Adrenal gland (tissue), 12 donors: ENCODE measurements around the gene SUN2. TPM values are rescaled to one million over a fixed set of nuclear protein-coding genes. Genes with fewer than 3 reads are reported as not detected.

Experiments used
- DNase-seq, 7 donors: peaks; one replicate each; pipeline ENCODE4 v3.0.0-alpha.2; 2019 to 2020
- H3K27ac ChIP-seq, 5 donors: fragments of 200-600 bp; sonication (generic) in 4 of 5; 1 replicate in 3 of 5; 2 replicates in 2 of 5; pipeline versions ENCODE4 v1.5.1 to v1.8.0; 2016 to 2020; ENCODE audit warnings: mild to moderate bottlenecking in 1 of 5
- H3K27me3 ChIP-seq: fragments of 200-600 bp; 2 replicates; pipeline ENCODE4 v1.8.0; 2021
- H3K36me3 ChIP-seq, 2 donors: fragments of 200-600 bp; replicated peaks in 1 of 2; 1 replicate in 1 of 2; 2 replicates in 1 of 2; pipeline versions ENCODE4 v1.5.1 to v1.8.0; 2018 to 2022
- H3K4me1 ChIP-seq, 2 donors: fragments of 200-600 bp; replicated peaks in 1 of 2; 1 replicate in 1 of 2; 2 replicates in 1 of 2; pipeline versions ENCODE4 v1.5.1 to v1.8.0; 2018 to 2021
- H3K4me3 ChIP-seq, 4 donors: fragments of 200-600 bp; sonication (generic) in 3 of 4; one replicate each; pipeline ENCODE4 v1.5.1; 2016 to 2018
- H3K9me3 ChIP-seq, 3 donors: fragments of 200-600 bp; sonication (generic) in 1 of 3; replicated peaks in 1 of 3; 1 replicate in 2 of 3; 2 replicates in 1 of 3; pipeline versions ENCODE4 v1.5.1 to v1.8.0; 2016 to 2021
- POLR2A ChIP-seq, 2 donors: fragments of 450-650 bp; IDR thresholded peaks; one replicate each; pipeline ENCODE4 v1.6.1; 2017; ENCODE audit warnings: antibody characterized with exemption in 2 of 2, mild to moderate bottlenecking in 2 of 2, moderate library complexity in 1 of 2
- WGBS, 4 donors: extraction: QIAGEN DNeasy Blood & Tissue Kit in 2 of 4; methylation state at CpG; one replicate each; pipeline versions ENCODE4 v1.1.5 to v1.1.7; 2013 to 2017; 5-methylcytosine and 5-hydroxymethylcytosine counted together
- intact Hi-C, 2 donors: fragments of 100-400 bp; cut with DNase I; formaldehyde crosslinking; loops; one replicate each; pipeline versions ENCODE4 v1.14.1 to v1.15.0; 2022 to 2023
- polyA plus RNA-seq, 3 donors: library from polyadenylated mRNA; stranded (reverse); fragments of 200-250 nt in 2 of 3; fragments of 350-450 nt in 1 of 3; fragmentation: Illumina TruSeq in 1 of 3; extraction: RNeasy Lipid Tissue Mini Kit (QIAGEN cat#74804) in 1 of 3; gene quantifications; one replicate each; pipeline ENCODE4 v1.2.3, GENCODE V29; 2013 to 2014
- total RNA-seq, 9 donors: library from RNA; depleted of rRNA in 4 of 9; stranded (reverse); fragments of >200 nt in 4 of 9; fragments of 120-200 nt in 1 of 9; fragmentation: NEBNext Ultra II Directional in 1 of 9; extraction: Animal tissue kit (Norgen Biotek cat#: 25700) in 1 of 9; gene quantifications; one replicate each; pipeline versions ENCODE4 v1.1.0 to v1.2.4, GENCODE V29; 2013 to 2023
- TF ChIP-seq, protein P1 (sequence below), 6 experiments: fragments of 450-650 bp in 4 of 6; fragments of 200-600 bp in 2 of 6; sonication (generic) in 1 of 6; IDR thresholded peaks; 1 replicate in 5 of 6; 2 replicates in 1 of 6; pipeline versions ENCODE4 v1.5.1 to v1.8.0; 2016 to 2021; ENCODE audit warnings: antibody characterized with exemption in 6 of 6, mild to moderate bottlenecking in 2 of 6, moderate library complexity in 1 of 6
- donor health status: healthy with polysubstance abuse.
- donor health status: Bipolar disorder and iron deficiency.
- donor health status: DM: yes; HTN: yes; CAD: no.
- donor health status: DM: no; HTN: no; CAD: no.
- donor health status: DM: no; HTN: no; CAD: no.
- donor health status: DM: yes; HTN: yes; CAD: no.

SUN2 gene
- total and polyA plus RNA-seq, 12 donors = 13.0 to 196 (median 86.9) TPM

DNA sequence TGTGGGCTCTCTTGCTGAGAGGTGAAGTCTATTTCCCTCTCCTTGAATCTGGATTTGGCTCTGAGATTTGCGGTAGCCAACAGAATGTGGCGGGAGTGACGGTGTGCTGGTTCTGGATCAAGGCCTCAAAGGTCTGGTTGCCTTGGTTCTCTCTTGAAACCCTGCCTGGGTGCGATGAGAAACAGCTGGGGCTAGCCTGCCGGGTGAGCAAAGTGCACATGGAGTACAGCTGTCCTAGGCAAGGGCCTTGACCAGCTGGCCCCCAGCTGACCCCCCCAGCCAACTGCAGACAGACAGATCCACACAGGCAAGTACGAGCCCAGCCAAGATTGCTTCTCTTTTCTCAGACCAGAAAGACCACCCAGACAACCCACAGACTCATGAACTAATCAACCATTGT is 10.8 kb downstream of the SUN2 start:
- intact Hi-C loops = no loop called here
- WGBS, 4 donors = 43 to 53% (median 51%) methylated on average over 4 to 6 of the region's 6 CpGs
- peak in 3 of 7 donors; percentile 53 to 71 (median 62) for DNase-seq
- H3K27me3 ChIP-seq = no peaks in the 10 kb centered on the region
- H3K4me1 ChIP-seq = no peaks in the 10 kb centered on the region
- H3K4me3 ChIP-seq = no peak overlapping the region
- H3K36me3 ChIP-seq = peaks cover 0 to 100% of the 10 kb centered on the region in 2 donors
- H3K9me3 ChIP-seq = no peaks in the 10 kb centered on the region
- TF ChIP-seq, protein P1, sequence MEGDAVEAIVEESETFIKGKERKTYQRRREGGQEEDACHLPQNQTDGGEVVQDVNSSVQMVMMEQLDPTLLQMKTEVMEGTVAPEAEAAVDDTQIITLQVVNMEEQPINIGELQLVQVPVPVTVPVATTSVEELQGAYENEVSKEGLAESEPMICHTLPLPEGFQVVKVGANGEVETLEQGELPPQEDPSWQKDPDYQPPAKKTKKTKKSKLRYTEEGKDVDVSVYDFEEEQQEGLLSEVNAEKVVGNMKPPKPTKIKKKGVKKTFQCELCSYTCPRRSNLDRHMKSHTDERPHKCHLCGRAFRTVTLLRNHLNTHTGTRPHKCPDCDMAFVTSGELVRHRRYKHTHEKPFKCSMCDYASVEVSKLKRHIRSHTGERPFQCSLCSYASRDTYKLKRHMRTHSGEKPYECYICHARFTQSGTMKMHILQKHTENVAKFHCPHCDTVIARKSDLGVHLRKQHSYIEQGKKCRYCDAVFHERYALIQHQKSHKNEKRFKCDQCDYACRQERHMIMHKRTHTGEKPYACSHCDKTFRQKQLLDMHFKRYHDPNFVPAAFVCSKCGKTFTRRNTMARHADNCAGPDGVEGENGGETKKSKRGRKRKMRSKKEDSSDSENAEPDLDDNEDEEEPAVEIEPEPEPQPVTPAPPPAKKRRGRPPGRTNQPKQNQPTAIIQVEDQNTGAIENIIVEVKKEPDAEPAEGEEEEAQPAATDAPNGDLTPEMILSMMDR (IDR thresholded peaks at IDR 0.05) = no peak
- TF ChIP-seq POLR2A (IDR thresholded peaks at IDR 0.05) = no peak
- peak overlapping the region in 1 of 5 donors; percentile 40 for H3K27ac ChIP-seq

DNA sequence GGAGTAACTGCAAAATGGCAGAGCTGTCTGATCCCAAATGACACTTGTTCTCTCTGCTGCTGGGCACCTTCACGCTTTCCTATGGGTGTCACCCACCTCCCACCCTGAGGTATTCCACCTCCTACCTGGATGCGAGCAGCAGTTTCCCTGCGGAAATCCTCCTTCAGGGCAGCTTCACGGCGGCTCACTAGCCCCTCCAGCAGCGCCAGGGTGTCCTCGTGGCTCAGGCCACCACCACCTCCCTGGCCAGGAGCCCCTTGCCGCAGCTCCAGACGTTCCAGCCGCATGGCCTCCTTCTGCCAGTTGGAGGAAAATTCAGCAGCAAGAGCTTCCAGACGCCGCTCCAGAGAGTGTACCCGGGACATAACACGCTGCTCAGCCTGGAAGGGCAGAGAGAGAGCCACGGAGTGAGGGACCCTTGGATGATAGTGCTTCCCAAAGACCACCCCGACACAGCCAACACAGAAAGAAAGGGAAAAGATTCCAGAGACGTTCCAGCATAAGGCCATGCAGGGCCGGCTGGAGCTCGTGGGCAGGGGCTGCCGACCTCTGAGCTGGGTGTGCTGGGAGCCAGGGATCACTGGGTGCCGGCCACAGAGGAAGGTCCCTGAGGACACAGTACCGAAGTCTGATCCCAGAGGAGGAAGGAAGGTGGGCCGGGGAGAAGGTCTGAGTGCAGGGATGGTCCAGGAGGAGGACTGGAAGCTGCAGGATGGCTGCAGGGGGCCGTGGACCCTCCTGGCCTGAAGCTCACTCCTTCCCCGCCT is 13.4 kb downstream of the SUN2 start:
- Histone ChIP-seq H3K27me3 (no peaks in the 10 kb centered on the region), H3K4me3 (no peak overlapping the region), H3K27ac (no peak overlapping the region), H3K9me3 (no peaks in the 10 kb centered on the region), H3K4me1 (no peaks in the 10 kb centered on the region), H3K36me3 (peaks cover 0 to 100% of the 10 kb centered on the region in 2 donors)
- 92 to 95% (median 92%) methylated on average over 20 to 25 of the region's 25 CpGs for WGBS, 4 donors
- TF ChIP-seq, protein P1 (IDR thresholded peaks at IDR 0.05) = no peak
- DNase-seq = no peak
- intact Hi-C loops = no loop called here

DNA sequence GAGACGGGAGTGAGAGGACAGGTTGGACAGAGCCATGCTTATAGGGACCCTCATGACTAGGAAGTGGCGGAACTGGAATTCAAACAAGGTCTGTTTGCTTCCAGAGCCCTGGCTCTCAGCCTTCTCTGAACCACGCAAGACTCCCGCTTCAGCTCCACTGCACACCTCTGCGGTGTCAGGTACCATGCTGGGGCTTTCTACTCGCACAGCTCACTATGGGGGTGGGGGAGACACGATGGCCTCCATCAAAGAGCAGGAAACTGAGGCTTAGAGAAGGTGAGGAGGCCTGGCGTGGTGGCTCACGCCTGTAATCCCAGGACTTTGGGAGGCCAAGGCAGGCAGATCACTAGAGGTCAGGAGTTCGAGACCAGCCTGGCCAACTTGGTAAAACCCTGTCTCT is 14.2 kb downstream of the SUN2 start:
- DNase-seq = no peak
- Histone ChIP-seq H3K9me3 (no peaks in the 10 kb centered on the region), H3K4me1 (no peaks in the 10 kb centered on the region), H3K27me3 (no peaks in the 10 kb centered on the region), H3K27ac (no peak overlapping the region), H3K4me3 (no peak overlapping the region), H3K36me3 (peaks cover 0 to 100% of the 10 kb centered on the region in 2 donors)
- intact Hi-C loops = no loop called here
- TF ChIP-seq POLR2A (IDR thresholded peaks at IDR 0.05) = no peak
- TF ChIP-seq, protein P1 (IDR thresholded peaks at IDR 0.05) = no peak
- 92 to 97% (median 95%) methylated on average over 8 to 10 of the region's 10 CpGs for WGBS, 4 donors

DNA sequence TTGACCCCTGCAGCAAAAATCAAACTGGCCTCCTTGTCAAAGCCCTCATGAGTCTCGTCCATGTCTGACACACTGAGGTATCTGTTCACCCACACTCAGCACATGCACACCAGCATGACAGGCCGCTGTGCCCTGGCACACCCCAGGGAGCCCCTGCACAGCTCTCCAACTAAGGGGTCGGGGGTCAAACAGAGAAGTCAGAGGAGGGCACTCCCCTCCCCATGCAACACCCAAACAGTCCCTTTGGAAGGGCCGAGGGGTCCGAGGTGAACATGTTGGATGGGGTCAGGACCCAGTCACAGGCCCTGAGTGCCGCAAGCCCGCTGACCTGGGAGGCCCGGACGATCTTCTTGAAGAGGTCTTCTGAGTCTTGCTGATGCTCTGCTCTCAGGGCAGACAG is 14.6 kb downstream of the SUN2 start:
- H3K36me3 ChIP-seq = peaks cover 0 to 100% of the 10 kb centered on the region in 2 donors

More for the DNA sequence above, 14.6 kb downstream of the SUN2 start:
- TF ChIP-seq, protein P1 (IDR thresholded peaks at IDR 0.05) = no peak
- no peak for TF ChIP-seq POLR2A (IDR thresholded peaks at IDR 0.05)
- H3K9me3 ChIP-seq = no peaks in the 10 kb centered on the region
- WGBS, 4 donors = 86 to 100% (median 93%) methylated on average over 1 to 9 of the region's 9 CpGs
- no peak overlapping the region for H3K27ac ChIP-seq
- no peaks in the 10 kb centered on the region for H3K27me3 ChIP-seq
- DNase-seq = no peak
- no peaks in the 10 kb centered on the region for H3K4me1 ChIP-seq
- H3K4me3 ChIP-seq = no peak overlapping the region
- intact Hi-C loops = no loop called here
